ENCODE data around the gene CHI3L2. TPM values are rescaled to one million over a fixed set of nuclear protein-coding genes. Genes with fewer than 3 reads are reported as not detected.

The CHI3L2 gene
- total RNA-seq, 1 donor from 2014 or later = not detected

DNA sequence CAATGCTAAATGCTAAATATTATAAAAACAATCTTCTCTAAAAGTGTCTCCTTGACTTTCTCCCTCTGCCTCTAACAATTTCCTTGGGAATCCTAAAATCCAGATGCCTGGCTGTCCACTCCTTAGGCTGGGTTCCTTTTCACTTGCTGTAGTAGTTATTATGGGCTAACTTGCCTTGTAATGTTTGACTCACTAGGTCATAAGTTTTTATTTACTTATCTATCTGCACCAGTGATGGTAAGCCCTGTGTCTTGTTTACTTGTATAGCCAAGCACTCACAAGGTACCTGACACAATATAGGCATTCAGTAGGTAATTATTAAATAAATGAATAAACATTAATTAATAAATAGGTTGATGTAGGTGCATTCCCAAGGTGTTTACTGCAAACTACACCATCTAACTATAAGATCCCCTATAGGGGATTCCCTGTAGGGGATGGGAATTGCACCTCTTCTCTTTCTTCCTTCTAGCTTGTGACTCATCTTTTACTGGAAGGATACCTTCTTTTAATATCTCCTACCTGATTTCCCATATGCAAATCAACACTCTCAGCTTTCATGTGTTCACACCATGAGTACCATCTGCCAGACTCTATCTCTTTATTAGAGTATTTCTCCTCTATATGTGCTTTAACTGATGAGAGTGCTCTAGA lies 48.4 kb downstream of the CHI3L2 start:
- TF ChIP-seq, protein P1, sequence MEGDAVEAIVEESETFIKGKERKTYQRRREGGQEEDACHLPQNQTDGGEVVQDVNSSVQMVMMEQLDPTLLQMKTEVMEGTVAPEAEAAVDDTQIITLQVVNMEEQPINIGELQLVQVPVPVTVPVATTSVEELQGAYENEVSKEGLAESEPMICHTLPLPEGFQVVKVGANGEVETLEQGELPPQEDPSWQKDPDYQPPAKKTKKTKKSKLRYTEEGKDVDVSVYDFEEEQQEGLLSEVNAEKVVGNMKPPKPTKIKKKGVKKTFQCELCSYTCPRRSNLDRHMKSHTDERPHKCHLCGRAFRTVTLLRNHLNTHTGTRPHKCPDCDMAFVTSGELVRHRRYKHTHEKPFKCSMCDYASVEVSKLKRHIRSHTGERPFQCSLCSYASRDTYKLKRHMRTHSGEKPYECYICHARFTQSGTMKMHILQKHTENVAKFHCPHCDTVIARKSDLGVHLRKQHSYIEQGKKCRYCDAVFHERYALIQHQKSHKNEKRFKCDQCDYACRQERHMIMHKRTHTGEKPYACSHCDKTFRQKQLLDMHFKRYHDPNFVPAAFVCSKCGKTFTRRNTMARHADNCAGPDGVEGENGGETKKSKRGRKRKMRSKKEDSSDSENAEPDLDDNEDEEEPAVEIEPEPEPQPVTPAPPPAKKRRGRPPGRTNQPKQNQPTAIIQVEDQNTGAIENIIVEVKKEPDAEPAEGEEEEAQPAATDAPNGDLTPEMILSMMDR (IDR thresholded peaks at IDR 0.05) = no peak
- Mint-ChIP-seq H3K9me3 (ENCODE audit: unreplicated experiment) (peaks cover 7% of the 10 kb centered on the region), H3K36me3 (ENCODE audit: unreplicated experiment) (no peaks in the 10 kb centered on the region), H3K27me3 (ENCODE audit: unreplicated experiment) (no peaks in the 10 kb centered on the region), H3K4me1 (ENCODE audit: unreplicated experiment) (no peaks in the 10 kb centered on the region), H3K4me3 (ENCODE audit: unreplicated experiment) (no peak overlapping the region), H3K27ac (ENCODE audit: unreplicated experiment) (no peak overlapping the region)
- DNase-seq (ENCODE audit: extremely low spot score, unreplicated experiment) = no peak

DNA sequence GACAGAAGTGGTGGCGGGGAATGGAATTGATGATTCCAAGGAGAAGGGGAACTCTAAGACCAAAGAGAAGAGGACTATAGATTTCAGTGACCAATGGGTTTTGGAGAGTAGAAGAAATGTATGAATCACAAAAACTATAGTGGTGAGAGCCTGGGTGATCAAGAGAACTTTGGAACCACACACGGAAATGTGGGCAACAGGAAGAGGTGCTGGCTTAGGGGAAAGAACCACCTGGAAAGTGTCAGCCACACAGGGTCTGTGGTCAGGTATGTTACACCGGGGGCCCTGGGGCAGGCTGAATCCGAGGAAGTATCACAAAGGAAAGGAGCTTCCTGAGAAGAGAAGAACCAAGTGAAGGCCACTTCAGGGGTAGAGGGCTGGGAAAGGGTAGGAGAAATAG lies 51.6 kb downstream of the CHI3L2 start:
- Mint-ChIP-seq H3K36me3 (ENCODE audit: unreplicated experiment) (no peaks in the 10 kb centered on the region), H3K27me3 (ENCODE audit: unreplicated experiment) (no peaks in the 10 kb centered on the region), H3K27ac (ENCODE audit: unreplicated experiment) (no peak overlapping the region), H3K9me3 (ENCODE audit: unreplicated experiment) (peaks cover 7% of the 10 kb centered on the region), H3K4me1 (ENCODE audit: unreplicated experiment) (no peaks in the 10 kb centered on the region), H3K4me3 (ENCODE audit: unreplicated experiment) (no peak overlapping the region)
- TF ChIP-seq, protein P1 (IDR thresholded peaks at IDR 0.05) = no peak
- DNase-seq (ENCODE audit: extremely low spot score, unreplicated experiment) = no peak

DNA sequence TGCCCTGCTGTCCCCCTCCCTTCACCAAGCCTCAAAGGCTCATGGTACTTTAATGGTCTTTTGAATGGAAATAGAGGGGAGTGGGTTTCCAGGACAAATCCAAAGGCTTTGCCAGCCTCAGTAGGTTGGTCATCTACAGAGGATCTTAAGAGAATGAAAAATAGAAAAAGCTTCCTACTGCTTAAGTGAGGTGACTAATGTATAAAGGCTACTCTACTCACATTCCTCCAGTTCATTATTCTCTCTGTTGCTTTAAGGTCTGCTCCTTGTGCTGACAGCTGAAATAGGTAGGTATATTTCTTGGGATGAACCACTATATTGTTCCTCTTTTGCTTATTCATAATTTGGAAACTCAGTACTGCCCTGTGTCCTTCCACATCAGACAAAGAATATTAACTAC lies 52.8 kb downstream of the CHI3L2 start:
- Mint-ChIP-seq H3K4me3 (ENCODE audit: unreplicated experiment) (no peak overlapping the region), H3K9me3 (ENCODE audit: unreplicated experiment) (peaks cover 7% of the 10 kb centered on the region), H3K27me3 (ENCODE audit: unreplicated experiment) (no peaks in the 10 kb centered on the region), H3K4me1 (ENCODE audit: unreplicated experiment) (no peaks in the 10 kb centered on the region), H3K27ac (ENCODE audit: unreplicated experiment) (no peak overlapping the region), H3K36me3 (ENCODE audit: unreplicated experiment) (no peaks in the 10 kb centered on the region)
- DNase-seq (ENCODE audit: extremely low spot score, unreplicated experiment) = no peak
- TF ChIP-seq, protein P1 (IDR thresholded peaks at IDR 0.05) = no peak

DNA sequence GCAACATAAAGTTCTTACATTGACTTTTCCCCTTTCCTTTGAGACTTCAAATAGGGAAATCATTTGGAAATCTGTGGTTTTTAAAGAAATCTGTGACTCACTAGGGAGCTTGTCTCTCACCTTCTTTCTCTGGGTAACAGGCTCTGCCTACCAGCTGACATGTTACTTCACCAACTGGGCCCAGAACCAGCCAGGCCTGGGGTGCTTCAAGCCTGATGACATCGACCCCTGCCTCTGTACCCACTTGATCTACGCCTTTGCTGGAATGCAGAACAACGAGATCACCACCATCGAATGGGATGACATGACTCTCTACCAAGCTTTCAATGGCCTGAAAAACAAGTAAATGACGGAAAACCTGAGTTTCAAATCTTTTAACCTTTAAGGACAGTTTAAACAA lies 53.9 kb downstream of the CHI3L2 start:
- H3K9me3 Mint-ChIP-seq (ENCODE audit: unreplicated experiment) = peaks cover 7% of the 10 kb centered on the region
- TF ChIP-seq, protein P1 (IDR thresholded peaks at IDR 0.05) = no peak
- no peak for DNase-seq (ENCODE audit: extremely low spot score, unreplicated experiment)
- no peaks in the 10 kb centered on the region for H3K4me1 Mint-ChIP-seq (ENCODE audit: unreplicated experiment)
- H3K27me3 Mint-ChIP-seq (ENCODE audit: unreplicated experiment) = no peaks in the 10 kb centered on the region
- no peak overlapping the region for H3K4me3 Mint-ChIP-seq (ENCODE audit: unreplicated experiment)
- no peak overlapping the region for H3K27ac Mint-ChIP-seq (ENCODE audit: unreplicated experiment)
- no peaks in the 10 kb centered on the region for H3K36me3 Mint-ChIP-seq (ENCODE audit: unreplicated experiment)

DNA sequence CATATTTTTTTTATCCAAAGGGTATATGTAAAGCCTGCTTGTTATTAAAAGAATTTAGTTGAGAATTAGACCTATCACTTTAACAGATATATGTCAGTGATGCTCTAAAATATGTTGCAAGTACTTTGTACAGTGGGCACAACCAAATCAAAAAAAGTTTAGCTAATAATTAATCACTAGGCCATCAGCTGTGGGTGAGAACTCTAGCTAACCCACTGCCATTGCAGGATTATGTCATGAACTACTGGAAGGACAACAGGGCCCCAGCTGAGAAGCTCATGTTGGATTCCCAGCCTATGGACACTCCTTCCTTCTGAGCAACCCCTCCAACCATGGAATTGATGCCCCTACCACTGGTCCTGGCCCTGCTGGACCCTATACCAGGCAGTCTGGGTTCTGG lies 56.3 kb downstream of the CHI3L2 start:
- Mint-ChIP-seq H3K36me3 (ENCODE audit: unreplicated experiment) (no peaks in the 10 kb centered on the region), H3K27me3 (ENCODE audit: unreplicated experiment) (no peaks in the 10 kb centered on the region), H3K4me1 (ENCODE audit: unreplicated experiment) (no peaks in the 10 kb centered on the region), H3K27ac (ENCODE audit: unreplicated experiment) (no peak overlapping the region), H3K9me3 (ENCODE audit: unreplicated experiment) (peaks cover 2% of the 10 kb centered on the region), H3K4me3 (ENCODE audit: unreplicated experiment) (no peak overlapping the region)
- no peak for DNase-seq (ENCODE audit: extremely low spot score, unreplicated experiment)
- TF ChIP-seq, protein P1 (IDR thresholded peaks at IDR 0.05) = no peak
